ENCODE results near the gene TAF4.

- TF ChIP-seq POLR2A (IDR thresholded peaks at IDR 0.05), result no peak
- TF ChIP-seq CTCF (IDR thresholded peaks at IDR 0.05), result no peak
These were observed 17.3 kb downstream of the TAF4 start for GRCh38 chr20:62048346-62048761.
